HG02610 (cell line): ENCODE data around the gene SMIM33.
"Not testable (repeated sequence)": the region's sequence is repeated elsewhere in the genome, so short reads cannot be mapped to it uniquely, and the experiment has no call there.

Experiments
- ATAC-seq: cut with Tn5 transposase; IDR thresholded peaks from one replicate; pipeline ENCODE4 v1.9.1; 2021; ENCODE audit warnings: mild to moderate bottlenecking, moderate library complexity; ENCODE audit not compliant: unreplicated experiment

Gene SMIM33

DNA sequence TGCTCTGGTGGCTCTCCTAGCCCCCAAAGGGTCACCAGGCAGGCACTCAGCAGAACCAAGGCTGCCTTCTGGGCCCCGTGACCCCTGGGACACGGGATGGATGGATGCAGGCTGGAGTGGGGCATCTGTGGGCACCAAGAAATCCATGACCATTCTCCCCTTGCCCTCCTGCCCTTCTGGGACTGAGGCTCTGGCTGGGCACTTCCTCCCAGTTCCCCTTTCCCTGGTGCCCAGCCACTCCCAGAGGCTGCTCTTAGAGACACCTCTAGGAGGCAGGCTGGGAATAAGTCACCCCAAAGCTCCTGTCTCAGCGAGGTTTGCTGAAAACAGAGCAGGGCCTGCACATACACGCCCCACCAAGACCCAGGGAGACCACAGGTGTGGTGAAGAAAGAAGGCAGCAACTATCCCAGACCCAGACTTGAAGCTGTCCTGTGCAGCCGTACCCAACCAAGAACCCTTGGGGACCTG is 10.8 kb downstream of the SMIM33 start:
- ATAC-seq: peak; percentile 30

DNA sequence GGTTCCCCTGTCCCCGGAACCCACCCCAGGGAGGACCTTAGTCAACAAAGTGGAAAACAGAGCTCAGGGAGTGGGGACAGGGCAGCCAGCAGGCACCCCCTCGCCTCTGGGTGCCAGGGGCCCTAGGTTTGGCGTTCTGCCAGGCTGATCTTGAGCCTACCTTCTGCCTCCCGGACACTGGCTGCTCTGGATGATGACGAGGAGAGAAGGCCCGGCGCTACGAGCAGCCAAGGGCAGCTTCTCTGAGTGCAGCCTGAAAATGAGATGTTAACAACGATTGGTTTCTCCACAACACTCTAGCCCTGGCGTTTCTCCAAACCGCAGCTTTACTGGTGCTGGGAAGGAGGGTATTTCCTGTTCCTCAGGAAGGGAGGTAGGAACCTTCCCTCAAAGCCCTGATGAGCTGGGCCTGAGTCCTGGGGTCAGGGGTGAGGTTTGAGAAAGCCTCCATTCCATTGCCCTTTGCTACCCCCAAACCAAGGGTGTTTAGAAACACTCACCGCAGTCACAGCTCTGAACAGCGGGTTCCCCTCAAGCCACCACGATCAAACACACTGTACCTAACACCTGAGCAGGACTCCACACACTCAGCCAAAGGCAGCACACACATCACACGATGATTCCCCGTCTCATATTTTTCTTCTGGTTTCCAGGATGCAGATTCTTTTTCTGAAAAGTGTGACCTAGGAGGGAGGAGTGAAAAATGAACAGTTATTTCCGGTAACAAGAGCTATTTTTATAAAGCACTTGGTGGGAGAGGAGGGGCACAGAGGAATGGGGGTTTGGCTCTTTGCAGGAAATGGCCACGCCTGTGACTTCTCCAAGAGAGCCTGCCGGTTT is 11.5 kb downstream of the SMIM33 start, which contains the start of gene STING1:
Gene STING1, minus strand, starts transcription at position 709 of the 840 bp plus-strand sequence. CDS start 1,054 bp downstream, outside the sequence.
- peak; percentile 48 for ATAC-seq

DNA sequence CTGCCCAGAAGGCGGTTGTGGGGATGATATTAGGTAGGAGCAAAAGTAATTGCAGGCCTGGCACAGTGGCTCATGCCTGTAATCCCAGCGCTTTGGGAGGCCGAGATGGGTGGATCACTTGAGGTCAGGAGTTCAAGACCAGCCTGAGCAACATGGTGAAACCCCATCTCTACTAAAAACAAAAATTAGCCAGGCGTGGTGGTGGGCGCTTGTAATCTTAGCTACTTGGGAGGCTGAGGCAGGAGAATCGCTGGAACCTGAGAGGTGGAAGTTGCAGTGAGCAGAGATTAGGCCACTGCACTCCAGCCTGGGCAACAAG is 12.0 kb downstream of the SMIM33 start:
- not testable (repeated sequence) for ATAC-seq

DNA sequence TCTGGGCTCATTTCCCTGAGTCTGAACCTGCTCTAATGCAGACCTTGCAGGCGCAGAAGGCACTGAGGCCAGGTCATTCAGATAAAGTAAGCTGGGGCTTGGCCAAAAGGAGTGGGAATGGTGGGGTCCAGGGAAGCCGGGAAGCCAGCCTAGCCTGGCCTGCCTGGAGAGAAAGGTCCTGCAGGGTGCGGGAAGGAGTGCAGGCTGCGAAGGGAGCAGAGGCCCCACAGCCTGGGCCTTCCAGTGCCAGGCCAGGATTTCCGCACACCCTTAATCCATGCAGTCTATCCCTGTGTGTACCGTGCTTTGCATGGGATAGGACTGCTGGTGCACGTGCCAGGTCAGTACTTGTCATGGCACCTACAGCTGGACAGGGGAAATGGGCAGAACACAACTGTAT is 15.4 kb downstream of the SMIM33 start:
- ATAC-seq: no peak

DNA sequence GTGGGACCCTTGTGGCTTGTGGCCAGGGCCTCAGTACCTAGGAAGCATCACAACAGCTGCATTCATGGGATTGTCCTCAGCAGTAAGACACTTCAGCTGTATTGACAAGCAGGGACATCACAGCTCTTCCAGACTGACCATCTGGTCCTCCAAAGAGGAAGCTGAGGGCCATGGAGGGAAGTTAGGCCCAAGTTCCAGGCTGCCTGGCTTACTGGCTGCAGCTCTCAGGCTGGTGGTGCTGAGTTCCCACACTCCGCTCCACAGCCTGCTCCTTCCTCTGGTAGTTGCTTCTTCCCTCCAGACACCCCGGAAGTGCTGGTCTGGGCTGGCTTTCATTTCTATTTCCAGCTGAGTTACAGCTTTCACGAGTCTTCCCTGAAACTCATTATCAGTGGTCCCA is 17.5 kb downstream of the SMIM33 start:
- ATAC-seq: no peak

DNA sequence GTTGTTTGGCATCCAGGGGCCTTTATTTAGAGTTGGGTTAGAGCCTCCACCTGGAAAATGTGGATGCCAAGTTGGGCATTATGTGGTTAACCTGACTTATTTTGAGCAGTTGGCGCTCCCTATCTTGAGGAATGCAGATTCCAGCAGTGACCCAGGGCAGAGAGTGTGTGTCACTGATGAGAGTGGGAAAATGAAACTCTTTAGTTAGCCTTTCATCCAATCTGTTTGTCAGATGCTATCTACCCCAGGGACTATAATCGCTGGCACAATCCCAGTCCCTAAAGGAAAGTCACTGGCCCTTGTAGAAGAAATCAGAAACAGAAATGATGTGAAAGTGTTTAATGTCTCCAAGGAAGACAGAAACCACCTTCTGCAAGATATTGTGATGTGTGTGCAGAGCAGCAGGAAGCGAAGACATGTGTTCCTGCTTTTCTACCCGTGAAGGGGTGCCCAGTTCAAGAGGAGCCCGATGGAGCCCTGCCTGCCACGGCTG is 21.9 kb downstream of the SMIM33 start:
- ATAC-seq: no peak

DNA sequence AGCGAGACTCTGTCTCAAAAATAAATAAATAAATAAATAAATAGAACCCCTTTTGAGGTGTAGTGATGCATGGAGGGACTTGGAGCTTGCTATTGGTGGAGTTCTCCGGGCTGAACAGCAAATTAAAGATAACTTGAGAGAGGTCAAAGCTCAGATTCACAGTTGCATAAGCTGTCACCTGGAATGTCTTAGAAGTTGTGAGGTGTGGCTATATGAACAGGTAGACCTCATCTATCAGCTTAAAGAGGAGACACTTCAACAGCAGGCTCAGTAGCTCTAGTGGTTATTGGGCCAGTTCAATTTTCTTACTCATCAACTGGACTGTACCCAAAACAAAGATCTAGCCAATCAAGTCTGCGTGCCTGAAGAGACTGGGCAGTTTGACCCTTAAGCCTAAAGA is 23.5 kb downstream of the SMIM33 start:
- no peak for ATAC-seq

DNA sequence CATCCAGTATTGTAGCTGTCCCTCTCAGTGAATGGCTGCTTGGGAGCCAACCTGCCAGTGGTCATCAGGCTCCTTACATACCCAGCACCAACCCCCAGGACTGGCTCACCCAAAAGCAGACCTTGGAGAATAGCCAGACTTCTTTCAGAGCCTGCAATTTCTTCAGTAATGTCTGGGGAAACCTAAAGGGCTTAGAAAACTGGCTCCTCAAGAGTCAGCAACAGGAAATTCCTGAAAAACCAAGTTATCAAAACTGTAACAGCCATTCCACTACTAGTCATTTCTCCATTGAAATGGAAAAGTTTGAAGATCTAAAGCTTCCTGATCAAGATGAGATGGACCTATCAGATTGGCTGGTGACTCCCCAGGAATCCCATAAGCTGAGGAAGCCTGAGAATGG is 24.0 kb downstream of the SMIM33 start:
- ATAC-seq: no peak

DNA sequence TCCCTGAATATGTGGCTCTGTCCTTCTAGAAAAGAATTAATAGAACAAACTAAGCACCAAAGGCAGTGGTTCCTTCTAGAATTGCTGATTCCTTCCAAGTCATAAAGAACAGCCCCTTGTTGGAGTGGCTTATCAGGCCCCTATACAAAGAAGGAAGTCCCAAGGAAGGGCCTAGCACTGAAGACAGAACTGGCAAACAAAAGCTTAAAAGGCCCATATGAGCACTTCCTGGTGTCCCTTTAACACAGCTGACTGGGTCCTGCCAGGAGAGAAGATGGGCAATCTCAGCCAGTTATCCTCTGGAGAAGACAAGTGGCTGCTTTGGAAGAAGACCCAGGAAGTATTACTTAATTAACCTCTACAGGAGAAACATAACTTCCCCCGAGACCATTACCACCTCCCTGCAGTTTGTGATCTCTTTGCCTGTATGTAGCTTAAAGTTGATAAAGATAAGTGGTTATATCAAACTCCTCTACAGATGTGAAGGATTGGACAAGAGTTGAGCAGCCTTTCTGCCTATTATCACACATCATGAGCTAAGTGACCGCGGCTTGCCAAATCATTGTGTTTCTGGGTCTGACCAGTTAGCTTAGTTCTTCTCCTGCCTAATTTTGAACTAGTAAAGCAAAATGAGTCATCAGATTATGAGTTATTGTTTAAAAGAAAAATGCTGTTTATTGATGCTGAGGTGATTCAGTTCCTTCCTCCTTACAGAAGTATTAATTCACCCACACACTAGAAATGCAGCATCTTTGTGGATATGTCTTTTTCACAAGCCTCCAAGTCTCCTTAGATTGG is 25.0 kb downstream of the SMIM33 start:
- no peak for ATAC-seq

DNA sequence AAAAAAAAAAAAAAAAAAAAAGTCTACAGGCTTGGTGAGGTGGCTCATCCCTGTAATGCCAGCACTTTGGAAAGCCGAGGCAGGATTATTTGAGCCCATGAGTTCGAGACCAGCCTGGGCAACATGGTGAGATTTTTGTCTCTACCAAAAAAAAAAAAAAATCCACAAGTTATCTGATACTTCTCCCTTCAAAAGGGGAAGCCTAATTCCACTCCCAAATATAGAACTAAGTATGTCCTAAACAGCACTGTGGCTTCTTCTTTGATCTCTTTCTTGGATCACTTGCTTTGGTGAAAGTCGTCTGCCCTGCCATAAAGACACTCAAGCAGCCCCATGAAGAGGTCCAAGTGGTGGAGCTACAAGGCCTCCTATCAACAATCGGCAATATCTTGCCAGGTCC is 30.6 kb downstream of the SMIM33 start:
- no peak for ATAC-seq

DNA sequence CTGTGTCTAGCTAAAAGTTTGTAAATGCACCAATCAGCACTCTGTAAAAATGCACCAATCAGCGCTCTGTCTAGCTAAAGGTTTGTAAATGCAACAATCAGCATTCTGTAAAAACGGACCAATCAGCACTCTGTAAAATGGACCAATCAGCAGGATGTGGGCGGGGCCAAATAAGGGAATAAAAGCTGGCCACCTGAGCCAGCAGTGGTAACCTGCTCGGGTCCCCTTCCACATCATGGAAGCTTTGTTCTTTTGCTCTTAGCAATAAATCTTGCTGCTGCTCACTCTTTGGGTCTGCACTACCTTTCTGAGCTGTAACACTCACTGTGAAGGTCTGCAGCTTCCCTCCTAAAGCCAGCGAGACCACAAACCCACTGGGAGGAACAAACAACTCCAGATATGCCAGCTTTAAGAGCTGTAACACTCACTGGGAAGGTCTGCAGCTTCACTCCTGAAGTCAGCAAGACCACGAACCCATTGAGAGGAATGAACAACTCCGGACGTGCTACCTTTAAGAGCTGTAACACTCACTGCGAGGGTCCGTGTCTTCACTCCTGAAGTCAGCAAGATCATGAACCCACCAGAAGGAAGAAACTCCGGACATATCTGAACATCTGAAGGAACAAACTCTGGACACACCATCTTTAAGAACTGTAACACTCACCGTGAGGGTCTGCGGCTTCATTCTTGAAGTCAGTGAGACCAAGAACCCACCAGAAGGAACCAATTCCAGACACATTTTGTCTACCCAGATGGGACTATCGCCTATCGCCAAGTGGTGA is 32.4 kb downstream of the SMIM33 start:
- not testable (repeated sequence) for ATAC-seq

DNA sequence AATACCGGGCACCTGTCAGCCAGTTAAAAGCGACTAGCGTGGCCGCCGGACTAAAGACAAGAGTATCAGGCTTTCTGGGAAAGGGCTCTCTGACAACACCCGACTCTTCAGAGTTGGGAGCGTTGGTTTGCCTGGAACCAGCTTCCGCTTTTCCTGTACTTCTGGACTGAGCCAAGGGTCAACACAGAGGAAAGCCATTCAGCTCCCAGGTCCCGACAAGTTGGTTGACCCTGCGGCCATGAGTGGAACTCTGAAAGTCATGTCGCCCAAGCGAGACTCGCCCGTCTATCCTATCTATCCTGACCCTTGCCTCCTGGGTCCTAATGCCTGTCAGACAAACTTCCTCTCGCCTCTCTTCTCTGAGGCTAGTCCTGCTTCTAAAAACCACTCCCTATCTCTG is 33.1 kb downstream of the SMIM33 start:
- ATAC-seq: not testable (repeated sequence)

DNA sequence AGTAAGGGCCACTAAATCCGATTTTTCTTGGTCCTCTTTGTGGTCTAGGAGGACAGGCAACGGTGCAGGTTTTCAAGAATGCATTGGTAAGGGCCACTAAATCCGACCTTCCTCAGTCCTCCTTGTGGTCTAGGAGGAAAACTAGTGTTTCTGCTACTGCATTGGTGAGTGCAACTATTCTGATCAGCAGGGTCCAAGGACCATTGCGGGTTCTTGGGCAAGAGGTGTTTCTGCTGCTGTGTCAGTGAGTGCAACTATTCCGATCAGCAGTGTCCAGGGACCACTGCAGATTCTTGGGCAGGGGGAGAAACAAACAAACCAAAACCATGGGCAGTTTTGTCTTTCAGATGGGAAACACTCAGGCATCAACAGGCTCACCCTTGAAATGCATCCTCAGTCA is 33.9 kb downstream of the SMIM33 start:
- ATAC-seq: not testable (repeated sequence)

DNA sequence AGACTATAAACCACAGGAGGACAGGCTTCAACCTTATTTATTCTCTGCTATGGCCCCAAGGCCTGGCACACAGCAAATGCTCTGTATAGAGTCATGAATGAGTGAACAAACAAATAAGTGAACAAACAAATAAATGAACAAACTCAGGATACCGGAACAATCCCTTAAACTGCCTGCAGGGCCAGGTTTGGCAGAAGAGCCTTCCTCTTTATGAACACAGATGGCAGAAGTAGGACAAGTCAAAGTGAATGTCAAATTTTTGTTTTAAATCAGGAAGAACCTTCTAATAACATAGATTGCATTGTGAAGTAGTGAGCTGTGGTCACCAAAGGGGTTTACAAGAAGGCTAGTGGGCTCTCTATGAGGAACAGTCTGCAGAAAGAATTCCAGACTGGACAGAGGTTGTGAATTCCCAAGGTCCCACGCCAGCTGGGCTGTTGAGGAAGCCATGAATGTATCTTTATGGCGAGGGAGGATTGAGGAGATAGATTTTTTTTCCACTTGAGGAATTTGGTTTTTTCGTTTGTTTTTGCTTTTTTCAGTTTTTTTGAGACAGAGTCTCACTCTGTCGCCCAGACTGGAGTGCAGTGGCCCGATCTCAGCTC is 42.1 kb downstream of the SMIM33 start:
- no peak for ATAC-seq

DNA sequence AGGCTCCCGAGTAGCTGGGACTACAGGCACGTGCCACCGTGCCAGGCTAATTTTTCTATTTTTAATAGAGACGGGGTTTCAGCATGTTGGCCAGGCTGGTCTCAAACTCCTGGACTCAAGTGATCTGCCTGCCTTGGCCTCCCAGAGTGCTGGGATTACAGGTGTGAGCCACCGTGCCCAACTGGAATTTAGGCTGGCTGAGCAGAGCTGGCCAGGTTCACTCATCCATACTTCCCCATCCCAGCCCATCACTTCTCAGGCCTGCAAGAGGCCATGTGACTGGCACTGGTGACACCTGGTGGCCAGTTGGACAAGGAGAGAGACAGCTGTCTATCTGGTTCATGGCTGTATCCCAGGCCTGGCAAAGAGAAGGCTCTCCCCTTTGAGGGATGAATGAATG is 42.6 kb downstream of the SMIM33 start:
- peak; percentile 60 for ATAC-seq

DNA sequence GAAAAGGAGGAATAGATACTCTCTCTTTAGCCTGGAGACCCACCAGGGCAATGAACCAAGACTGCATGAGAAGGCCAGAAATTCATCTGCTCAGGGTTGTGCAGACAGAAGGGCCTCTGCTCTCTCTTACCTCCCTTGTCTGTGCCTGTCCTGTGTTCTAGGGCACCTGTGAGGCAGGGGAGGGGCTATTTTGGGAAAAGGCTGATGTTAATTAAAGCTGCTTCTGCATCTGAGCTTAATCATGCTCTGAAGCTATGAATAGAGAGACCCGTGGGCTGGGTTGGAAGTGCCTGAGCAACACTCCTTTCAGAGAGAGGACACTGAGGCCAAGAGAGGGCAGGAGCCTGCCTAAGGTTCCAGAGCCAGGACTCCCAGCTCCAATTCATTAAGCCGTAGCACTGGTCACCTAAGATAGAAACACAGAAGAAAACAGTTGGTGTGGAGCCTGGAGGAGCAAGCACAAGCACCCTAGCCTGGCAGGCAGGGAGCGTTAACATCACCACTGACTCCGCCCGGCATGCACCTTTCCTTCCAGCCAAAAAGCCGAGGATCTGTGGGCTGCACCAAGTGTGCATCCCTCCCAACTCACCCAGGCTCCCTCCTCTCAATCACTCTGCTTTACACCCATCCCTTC is 43.2 kb downstream of the SMIM33 start:
- peak; percentile 15 for ATAC-seq

DNA sequence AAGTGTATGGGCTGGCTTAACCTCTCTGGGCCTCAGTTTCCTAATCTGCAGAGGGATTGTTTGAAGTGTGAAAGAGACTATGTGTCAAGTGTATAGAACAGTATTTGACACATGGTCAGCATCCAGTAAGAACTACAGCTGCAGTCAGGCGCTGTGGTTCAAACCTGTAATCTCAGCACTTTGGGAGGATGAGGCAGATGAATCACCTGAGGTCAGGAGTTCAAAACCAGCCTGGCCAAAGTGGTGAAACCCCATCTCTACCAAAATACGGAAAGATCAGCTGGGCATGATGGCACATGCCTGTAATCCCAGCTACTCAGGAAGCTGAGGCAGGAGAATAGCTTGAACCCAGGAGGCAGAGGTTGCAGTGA is 43.7 kb downstream of the SMIM33 start:
- ATAC-seq: no peak

DNA sequence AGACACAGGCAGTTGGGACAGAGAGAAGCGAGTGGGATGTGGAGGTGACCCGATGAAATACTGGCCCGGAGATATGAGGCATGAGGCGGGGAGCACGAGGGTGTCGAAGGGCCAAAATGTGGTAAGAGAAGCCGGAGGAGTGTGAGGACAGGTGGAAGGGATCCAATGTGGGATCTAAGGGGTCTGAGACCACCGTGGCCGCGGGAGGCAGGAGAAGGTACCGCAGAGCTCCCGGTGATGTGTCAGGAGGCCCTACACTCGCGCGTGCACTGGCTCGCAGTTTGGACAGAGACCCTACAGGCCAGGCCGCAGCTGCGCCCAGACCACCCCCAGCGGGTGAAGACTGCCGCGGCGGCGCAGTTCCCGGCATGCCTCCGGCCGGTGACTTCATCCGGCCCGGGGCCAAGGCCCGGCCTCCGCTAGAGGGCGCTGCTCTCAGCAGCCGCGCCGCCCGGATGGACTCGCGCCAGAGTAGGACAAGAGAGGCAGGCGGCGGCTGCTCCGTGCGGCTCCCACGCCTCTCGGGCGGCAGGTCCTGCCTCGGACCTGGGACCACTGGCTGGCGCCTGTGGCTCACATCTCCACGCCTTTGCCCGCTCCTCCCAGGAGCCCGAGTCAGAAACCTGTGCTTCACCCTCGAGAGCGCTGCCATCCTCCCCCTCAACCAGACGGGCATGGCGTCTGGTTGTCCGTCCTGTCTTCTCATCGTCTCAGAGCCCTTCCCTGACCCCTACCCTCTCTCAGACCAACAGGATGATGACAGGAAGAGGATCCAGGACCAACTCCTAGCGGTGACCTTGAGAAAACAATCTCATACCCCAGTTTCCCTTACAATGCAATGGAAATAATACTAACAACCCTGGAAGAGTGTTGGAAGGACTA is 47.1 kb downstream of the SMIM33 start:
- ATAC-seq: peak; percentile 86
